B cell (primary cell): ENCODE data around the gene COPB1. TPM values are rescaled to one million over a fixed set of nuclear protein-coding genes. Genes with fewer than 3 reads are reported as not detected.

Source experiments
- ATAC-seq: fragments of 200-7000 bp; cut with Tn5 transposase; one replicate; pipeline ENCODE4 v1.10.0; 2021; ENCODE audit warnings: low read depth, mild to moderate bottlenecking, moderate number of reproducible peaks, moderate library complexity
- CTCF ChIA-PET: fragments of 350-600 bp; sonication (Branson Sonifier 250); formaldehyde crosslinking; loops from one replicate; lab custom pipeline; 2021; ENCODE audit warnings: antibody characterized with exemption, inconsistent platforms; lab: Charles Lee
- POLR2A ChIA-PET: fragments of 350-600 bp; sonication (Branson Sonifier 250); formaldehyde crosslinking; loops from one replicate; lab custom pipeline; 2021; ENCODE audit warnings: antibody characterized with exemption; lab: Charles Lee
- DNase-seq: peaks from one replicate; pipeline ENCODE4 v3.0.0; 2013
- H2AFZ ChIP-seq: 2 replicates; pipeline ENCODE4 v1.6.1; 2012; ENCODE audit warnings: mild to moderate bottlenecking, low read depth, low read length; ENCODE audit not compliant: insufficient read depth, poor library complexity, severe bottlenecking
- H3K27ac ChIP-seq, 2 donors: 1 replicate in 1 of 2; 2 replicates in 1 of 2; pipeline ENCODE4 v1.5.1; 2012 to 2013; ENCODE audit warnings: low read length in 2 of 2, mild to moderate bottlenecking in 2 of 2, moderate library complexity in 1 of 2
- H3K27me3 ChIP-seq, 4 experiments: fragments of 200-600 bp in 1 of 4; sonication (generic) in 1 of 4; replicated peaks in 1 of 4; 1 replicate in 2 of 4; 2 replicates in 2 of 4; pipeline versions ENCODE4 v1.6.1 to v1.7.0; 2013 to 2016; ENCODE audit warnings: low read length in 3 of 4, mild to moderate bottlenecking in 2 of 4, mixed read lengths in 1 of 4, moderate library complexity in 1 of 4; ENCODE audit not compliant: insufficient read depth in 4 of 4, control insufficient read depth in 3 of 4; ENCODE audit errors: control extremely low read depth in 1 of 4
- H3K36me3 ChIP-seq, 2 experiments: replicated peaks in 1 of 2; 1 replicate in 1 of 2; 2 replicates in 1 of 2; pipeline versions ENCODE4 v1.6.1 to v1.7.1; 2013; ENCODE audit warnings: low read length in 1 of 2; ENCODE audit not compliant: insufficient read depth in 2 of 2, control insufficient read depth in 1 of 2; ENCODE audit errors: control extremely low read depth in 1 of 2, extremely low read depth in 1 of 2
- H3K4me1 ChIP-seq, 2 donors: fragments of 200-600 bp in 1 of 2; sonication (generic) in 1 of 2; 1 replicate in 1 of 2; 2 replicates in 1 of 2; pipeline versions ENCODE4 v1.5.1 to v1.6.1; 2013 to 2017; ENCODE audit warnings: low read length in 2 of 2; ENCODE audit not compliant: control insufficient read depth in 2 of 2, insufficient read depth in 2 of 2
- H3K4me2 ChIP-seq: replicated peaks from 2 replicates; pipeline ENCODE3; 2012; ENCODE audit warnings: mild to moderate bottlenecking, low read depth, low read length; ENCODE audit not compliant: poor library complexity, severe bottlenecking
- H3K4me3 ChIP-seq, 5 experiments: fragments of 200-600 bp in 1 of 5; sonication (generic) in 1 of 5; 1 replicate in 3 of 5; 2 replicates in 2 of 5; pipeline versions ENCODE4 v1.5.1 to v1.7.0; 2011 to 2016; ENCODE audit warnings: low read length in 4 of 5, mild to moderate bottlenecking in 4 of 5, low read depth in 2 of 5, control low read depth in 1 of 5, moderate library complexity in 1 of 5; ENCODE audit not compliant: insufficient read depth in 1 of 5; ENCODE audit errors: control extremely low read depth in 1 of 5, extremely low read depth in 1 of 5
- H3K79me2 ChIP-seq: fragments of 200-600 bp; sonication (generic); one replicate; pipeline ENCODE4 v1.6.0; 2016; ENCODE audit warnings: low read length; ENCODE audit not compliant: control insufficient read depth, insufficient read depth
- H3K9ac ChIP-seq: fragments of 200-600 bp; sonication (generic); 2 replicates; pipeline ENCODE4 v1.6.1; 2017; ENCODE audit warnings: mild to moderate bottlenecking, low read length, moderate library complexity
- H3K9me3 ChIP-seq, 3 donors: one replicate each; pipeline versions ENCODE4 v1.6.1 to v1.7.1; 2013; ENCODE audit warnings: low read length in 2 of 3; ENCODE audit not compliant: control insufficient read depth in 2 of 3, insufficient read depth in 1 of 3; ENCODE audit errors: control extremely low read depth in 1 of 3
- H4K20me1 ChIP-seq: 2 replicates; pipeline ENCODE4 v1.6.0; 2012; ENCODE audit warnings: mild to moderate bottlenecking, low read length; ENCODE audit not compliant: insufficient read depth, control insufficient read depth, poor library complexity, severe bottlenecking
- H3K27ac Mint-ChIP-seq: one replicate; pipeline ENCODE4 v1.8.0; 2021; ENCODE audit warnings: mixed read lengths
- H3K27me3 Mint-ChIP-seq: one replicate; pipeline ENCODE4 v1.8.0; 2021; ENCODE audit warnings: mixed read lengths
- H3K4me1 Mint-ChIP-seq: one replicate; pipeline ENCODE4 v1.8.0; 2021; ENCODE audit warnings: mixed read lengths
- H3K4me3 Mint-ChIP-seq: one replicate; pipeline ENCODE4 v1.8.0; 2021; ENCODE audit warnings: mixed read lengths
- H3K9me3 Mint-ChIP-seq: one replicate; pipeline ENCODE4 v1.8.0; 2022; ENCODE audit warnings: mixed read lengths; ENCODE audit not compliant: insufficient read depth
- EZH2 ChIP-seq: IDR thresholded peaks from 2 replicates; pipeline ENCODE4 v1.6.1; 2012; ENCODE audit warnings: borderline replicate concordance, low read depth, mild to moderate bottlenecking, moderate library complexity, low read length; ENCODE audit not compliant: insufficient read depth, poor library complexity, severe bottlenecking
- WGBS: methylation state at CpG from one replicate; pipeline ENCODE4 v1.1.5; 2013; ENCODE audit warnings: missing lambda C conversion rate; ENCODE audit not compliant: insufficient coverage; 5-methylcytosine and 5-hydroxymethylcytosine counted together
- intact Hi-C: fragments of 100-400 bp; cut with micrococcal nuclease; formaldehyde crosslinking; loops from one replicate; pipeline ENCODE4 v1.10.0; 2022
- polyA plus RNA-seq: library from polyadenylated mRNA; depleted of rRNA; stranded (reverse); fragments of >200 nt; gene quantifications from 2 replicates; pipeline ENCODE4 v1.2.3, GENCODE V29; 2012
- total RNA-seq, 2 donors: library from RNA; stranded (reverse); fragments of 120-200 nt in 1 of 2; gene quantifications; 1 replicate in 1 of 2; 2 replicates in 1 of 2; pipeline versions ENCODE4 v1.2.3 to v1.2.4, GENCODE V29; 2013 to 2022
- TF ChIP-seq, protein P1 (sequence below): fragments of 200-600 bp; IDR thresholded peaks from one replicate; pipeline ENCODE4 v1.8.0; 2022; ENCODE audit warnings: antibody characterized with exemption, mild to moderate bottlenecking

COPB1 gene
- total and polyA plus RNA-seq, 2 donors (not counting 1 experiment from before 2014, with no cell fraction given) = 32.0 to 80.2 TPM

DNA sequence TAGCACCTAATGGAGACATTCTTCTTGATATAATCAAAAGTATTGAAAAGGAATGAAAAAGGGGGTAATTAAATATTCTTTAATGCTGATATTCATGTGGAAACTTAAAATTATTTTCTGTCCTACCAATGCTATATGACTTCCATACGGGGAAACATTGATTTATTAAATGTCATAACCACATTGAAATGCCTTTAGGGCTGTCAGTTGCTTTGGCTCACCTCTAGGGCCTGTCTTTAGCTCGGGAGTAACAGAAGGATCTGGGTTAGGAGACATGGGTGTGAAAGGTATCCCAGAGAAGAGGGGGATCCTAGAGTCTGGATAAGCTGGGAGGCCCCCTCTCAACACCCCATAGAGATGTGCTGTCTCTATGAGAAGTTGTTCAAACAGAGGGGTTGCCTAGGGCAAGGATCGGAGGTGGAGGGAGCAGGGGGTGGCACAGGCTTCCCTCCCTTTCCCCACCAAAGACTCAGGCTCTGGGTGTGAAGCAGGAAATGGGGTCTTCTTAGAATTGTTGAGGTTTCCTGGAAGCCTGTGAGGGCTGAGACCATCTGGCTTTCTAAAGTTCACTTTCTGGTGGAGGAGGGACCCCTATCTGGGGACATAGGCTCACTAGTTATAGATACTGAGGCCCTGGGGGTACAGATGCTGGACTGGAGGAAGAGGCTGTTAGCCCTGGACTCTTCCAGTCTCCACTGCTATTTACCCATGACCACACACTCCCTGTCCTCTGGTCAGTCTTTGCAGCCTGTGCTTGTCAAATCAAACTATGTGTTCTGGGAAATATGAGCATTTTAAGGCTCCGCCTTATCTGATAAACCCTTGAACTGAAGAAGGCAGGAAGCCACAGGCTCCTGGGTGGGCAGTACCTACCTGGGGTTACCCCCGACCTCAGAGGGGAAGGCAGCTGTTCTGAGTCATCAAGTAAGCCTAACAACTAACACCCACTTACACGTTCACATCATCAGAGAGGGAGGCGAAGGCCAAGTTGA is 84.8 kb downstream of the COPB1 start:
- H3K9me3 Mint-ChIP-seq = no peaks in the 10 kb centered on the region
- H3K4me3 Mint-ChIP-seq = peak overlapping the region; percentile 12
- H3K27me3 Mint-ChIP-seq = no peaks in the 10 kb centered on the region
- H3K4me3 ChIP-seq = no peak overlapping the region
- ATAC-seq (peak; percentile 91), DNase-seq (peak; percentile 38)
- H3K27ac ChIP-seq = peak overlapping the region in 1 of 2 donors; percentile 12
- H3K27ac Mint-ChIP-seq = peak overlapping the region; percentile 5
- H3K4me2 ChIP-seq = peak overlapping the region; percentile 36
- intact Hi-C loops = no loop called here
- 10% methylated on average over 2 of the region's 7 CpGs for WGBS
- no peaks in the 10 kb centered on the region for H3K36me3 ChIP-seq
- H3K4me1 Mint-ChIP-seq = peaks cover 15% of the 10 kb centered on the region
- no peak overlapping the region for H3K9ac ChIP-seq
- H3K79me2 ChIP-seq = peaks cover 4% of the 10 kb centered on the region
- ChIA-PET POLR2A (no interaction called here), CTCF (interaction anchor here (0.6 to 6.6 kb wide), 6 partner anchors 21 to 114 kb away, joined by 3 to 73 read pairs (median 4); no protein-coding TSS in a partner anchor)
- no peaks in the 10 kb centered on the region for H3K9me3 ChIP-seq
- TF ChIP-seq, protein P1, sequence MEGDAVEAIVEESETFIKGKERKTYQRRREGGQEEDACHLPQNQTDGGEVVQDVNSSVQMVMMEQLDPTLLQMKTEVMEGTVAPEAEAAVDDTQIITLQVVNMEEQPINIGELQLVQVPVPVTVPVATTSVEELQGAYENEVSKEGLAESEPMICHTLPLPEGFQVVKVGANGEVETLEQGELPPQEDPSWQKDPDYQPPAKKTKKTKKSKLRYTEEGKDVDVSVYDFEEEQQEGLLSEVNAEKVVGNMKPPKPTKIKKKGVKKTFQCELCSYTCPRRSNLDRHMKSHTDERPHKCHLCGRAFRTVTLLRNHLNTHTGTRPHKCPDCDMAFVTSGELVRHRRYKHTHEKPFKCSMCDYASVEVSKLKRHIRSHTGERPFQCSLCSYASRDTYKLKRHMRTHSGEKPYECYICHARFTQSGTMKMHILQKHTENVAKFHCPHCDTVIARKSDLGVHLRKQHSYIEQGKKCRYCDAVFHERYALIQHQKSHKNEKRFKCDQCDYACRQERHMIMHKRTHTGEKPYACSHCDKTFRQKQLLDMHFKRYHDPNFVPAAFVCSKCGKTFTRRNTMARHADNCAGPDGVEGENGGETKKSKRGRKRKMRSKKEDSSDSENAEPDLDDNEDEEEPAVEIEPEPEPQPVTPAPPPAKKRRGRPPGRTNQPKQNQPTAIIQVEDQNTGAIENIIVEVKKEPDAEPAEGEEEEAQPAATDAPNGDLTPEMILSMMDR = no peak
- no peak for TF ChIP-seq EZH2
- no peaks in the 10 kb centered on the region for H3K27me3 ChIP-seq
- peaks cover 11 to 13% of the 10 kb centered on the region in 2 donors for H3K4me1 ChIP-seq
- H4K20me1 ChIP-seq = no peaks in the 10 kb centered on the region
- H2AFZ ChIP-seq = peak overlapping the region; percentile 58
